GM18511 (cell line): Measurements from ENCODE around the gene AMOTL1.
"Not testable (repeated sequence)": the region's sequence is repeated elsewhere in the genome, so short reads cannot be mapped to it uniquely, and the experiment has no call there.

Source experiments
- ATAC-seq: cut with Tn5 transposase; IDR thresholded peaks from one replicate; pipeline ENCODE4 v1.9.1; 2021; ENCODE audit warnings: mild to moderate bottlenecking, moderate library complexity; ENCODE audit not compliant: unreplicated experiment

Gene AMOTL1

DNA sequence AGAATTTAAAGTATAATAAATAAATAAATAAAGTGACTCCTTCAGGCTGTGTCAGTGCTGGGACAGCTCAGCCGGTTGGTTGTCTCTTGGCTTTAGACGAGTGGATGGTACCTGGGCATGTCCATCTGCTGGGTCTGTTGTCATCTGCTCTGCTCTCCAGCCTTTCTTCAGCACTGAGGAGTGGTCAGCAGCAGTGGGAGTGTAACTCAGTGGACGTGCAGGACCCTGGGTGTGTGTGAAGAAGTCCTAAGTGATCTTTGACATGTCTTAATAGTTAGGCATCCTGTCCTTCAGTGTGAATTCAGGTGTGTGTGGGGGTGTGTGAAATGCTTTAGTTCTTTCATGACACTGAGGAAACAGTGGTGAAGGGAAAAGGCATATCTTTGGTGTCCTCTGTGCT, 24.3 kb downstream of the AMOTL1 start:
- no peak for ATAC-seq

DNA sequence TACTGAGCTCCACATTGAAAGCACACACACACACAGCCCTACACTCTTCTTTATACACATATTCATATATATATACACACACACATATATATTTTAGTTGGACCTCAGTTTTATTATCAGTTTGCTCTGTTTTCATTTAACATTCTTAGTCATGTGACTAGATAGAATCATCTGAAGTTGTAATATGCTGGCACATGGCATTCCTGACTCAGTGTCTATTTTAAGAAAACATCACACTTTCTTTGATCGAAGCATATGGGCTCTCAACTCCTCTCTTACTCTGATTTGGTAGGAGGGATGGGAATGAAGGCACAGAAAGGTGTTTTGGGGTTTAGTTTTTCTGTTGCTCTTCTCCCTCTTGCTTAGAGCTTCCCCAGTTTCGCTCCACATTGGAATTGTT, 24.8 kb downstream of the AMOTL1 start:
- no peak for ATAC-seq

DNA sequence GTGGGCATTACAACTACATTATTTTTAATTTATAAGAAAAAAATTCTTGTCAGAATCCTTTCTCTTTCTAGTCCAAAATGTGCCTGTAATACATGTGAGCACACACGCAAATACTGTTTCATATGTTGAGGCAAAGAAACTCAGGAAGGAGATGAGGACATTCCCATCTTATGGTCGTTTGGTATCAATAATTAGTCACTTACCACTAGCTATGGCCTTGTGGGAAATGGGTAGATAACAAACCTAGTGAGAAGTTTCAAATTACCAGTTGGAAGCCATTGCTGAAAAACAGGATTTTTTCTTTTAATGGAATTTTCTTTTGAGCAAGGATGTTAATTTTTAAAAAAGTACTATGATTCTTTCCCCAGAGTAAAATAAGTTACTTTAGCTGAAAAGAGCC, 25.7 kb downstream of the AMOTL1 start:
- no peak for ATAC-seq

DNA sequence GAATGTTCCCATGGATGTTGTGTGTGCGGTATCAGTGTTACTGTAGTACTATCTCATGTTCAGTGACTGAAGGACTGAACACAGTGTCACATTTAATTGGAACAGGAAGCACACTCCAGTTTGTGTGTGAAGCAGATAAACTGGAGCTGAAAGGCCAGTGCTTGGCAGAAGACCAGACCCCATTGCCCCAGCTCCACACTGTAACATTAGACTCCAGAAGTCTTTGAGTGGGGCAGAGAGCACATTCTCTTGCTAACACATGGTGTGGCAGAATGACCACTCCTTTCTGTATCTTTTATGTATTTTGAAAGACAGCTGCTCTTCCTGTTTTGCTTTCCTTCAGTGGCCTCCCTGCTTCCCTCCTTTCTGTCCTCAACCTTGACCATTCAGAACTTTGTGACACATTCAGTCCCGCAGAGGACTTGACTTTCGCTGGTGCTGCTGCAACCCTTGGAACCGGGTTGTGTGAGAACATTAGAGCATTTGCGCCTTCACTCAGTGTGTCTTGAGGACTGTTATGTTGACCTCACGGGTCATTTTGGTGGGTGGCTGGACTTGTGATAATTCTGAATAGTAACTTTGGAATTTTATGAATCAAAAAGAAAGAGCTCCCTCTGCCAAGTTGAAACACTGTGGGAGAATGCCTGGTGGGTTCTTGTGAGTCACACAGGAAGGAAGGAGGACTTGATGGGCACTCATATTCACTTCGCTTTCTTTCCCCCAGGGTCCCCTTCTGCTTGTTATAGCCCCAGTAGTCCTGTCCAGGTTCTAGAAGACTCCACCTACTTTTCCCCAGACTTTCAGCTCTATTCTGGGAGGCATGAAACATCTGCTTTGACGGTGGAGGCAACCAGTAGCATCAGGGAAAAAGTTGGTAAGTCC, 26.4 kb downstream of the AMOTL1 start:
- ATAC-seq, result no peak

DNA sequence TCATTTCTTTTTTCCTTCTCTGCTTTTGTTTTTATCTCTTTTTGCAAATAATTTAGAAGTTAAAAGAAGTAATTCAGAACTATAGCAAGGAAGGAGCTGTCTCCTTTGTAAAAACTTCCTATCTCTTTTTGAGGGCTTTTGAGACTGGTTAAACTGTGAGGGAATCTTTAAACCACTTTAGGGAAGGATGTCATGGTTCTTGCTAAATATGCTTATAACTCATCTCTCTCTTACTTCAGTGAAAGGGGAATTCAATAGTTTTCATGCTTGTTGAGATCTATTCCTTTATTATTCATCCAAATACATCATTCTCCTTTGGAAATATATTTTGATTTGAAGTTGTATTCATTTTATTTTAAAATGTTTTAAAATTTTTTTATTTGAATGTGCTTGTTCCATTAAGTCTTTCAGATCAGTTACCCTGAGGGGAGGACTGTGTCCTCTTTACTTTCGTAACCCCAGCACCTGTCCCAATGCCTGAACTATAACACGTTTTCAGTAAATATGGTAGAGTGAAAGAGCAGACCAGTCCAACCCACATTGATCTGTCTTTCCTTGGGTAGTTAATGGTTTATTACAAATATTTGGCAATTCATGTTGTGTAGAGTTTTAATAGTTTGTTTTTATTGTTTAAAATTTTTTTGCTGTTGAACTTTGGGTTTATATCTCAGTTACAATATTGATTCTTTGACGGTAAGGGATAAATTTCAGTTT, 27.5 kb downstream of the AMOTL1 start:
- no peak for ATAC-seq

DNA sequence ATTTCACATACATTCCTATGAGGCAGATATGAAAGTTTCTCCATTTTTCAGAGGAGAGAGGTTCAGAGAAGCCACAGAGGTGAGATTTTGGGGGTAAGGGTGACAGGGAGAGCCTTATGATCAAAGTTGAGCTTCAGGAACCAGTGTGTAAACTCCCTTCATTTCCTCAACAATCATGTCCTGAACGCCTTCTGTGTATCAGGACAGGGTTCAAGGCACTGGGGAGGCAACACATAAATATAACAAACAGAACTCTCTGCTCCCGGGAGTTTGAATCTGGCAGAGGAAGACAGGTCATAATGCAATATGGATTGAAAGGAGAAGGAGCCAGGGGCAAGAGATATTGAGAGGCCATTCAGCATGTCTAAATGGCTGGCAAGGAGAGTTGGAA, 28.0 kb downstream of the AMOTL1 start:
- no peak for ATAC-seq

DNA sequence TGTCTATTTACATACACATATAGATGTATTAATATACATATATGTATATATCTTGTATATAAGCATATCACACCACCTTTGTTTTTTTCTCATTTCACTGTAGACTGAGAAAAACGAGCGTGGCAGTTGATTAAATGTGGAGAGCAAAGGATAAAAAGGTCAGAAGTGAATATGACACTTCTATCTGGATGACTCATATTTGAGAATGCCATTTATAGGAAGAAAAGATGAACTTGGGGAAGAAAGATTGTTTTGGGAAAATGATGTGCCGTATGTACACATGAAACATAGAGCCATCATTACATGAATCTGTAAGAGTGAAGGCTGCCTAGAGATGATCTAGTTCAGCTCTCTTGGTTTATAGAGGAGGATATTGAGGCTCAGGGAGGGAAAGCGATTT, 28.7 kb downstream of the AMOTL1 start:
- no peak for ATAC-seq

DNA sequence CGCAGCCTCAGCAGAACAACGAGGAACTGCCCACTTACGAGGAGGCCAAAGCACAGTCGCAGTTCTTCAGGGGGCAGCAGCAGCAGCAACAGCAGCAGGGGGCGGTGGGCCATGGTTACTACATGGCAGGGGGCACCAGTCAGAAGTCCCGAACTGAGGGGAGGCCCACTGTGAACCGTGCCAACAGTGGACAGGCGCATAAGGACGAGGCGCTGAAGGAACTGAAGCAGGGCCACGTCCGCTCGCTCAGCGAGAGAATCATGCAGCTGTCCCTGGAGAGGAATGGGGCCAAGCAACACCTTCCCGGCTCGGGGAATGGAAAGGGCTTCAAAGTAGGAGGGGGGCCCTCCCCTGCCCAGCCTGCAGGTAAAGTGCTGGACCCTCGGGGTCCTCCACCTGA, 31.6 kb downstream of the AMOTL1 start:
- no peak for ATAC-seq

DNA sequence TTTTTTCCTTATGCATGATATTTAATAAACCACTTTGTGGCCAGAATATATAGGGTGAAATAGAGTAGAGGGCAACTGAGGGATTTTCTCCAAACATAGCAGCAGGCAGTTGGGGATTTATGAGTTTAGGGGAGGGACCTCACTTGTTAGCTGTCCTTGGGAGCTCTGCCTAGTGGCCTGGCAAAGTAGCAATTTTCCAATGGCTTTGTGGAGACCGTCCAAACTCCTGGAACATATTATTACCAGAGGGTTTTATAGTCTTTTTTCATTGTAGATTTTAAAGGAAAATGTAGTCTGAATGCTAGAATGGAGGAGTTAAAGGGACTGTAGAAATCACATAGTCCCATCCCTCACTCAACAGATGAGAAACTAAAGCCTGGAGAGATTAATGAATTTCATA, 32.3 kb downstream of the AMOTL1 start:
- no peak for ATAC-seq

DNA sequence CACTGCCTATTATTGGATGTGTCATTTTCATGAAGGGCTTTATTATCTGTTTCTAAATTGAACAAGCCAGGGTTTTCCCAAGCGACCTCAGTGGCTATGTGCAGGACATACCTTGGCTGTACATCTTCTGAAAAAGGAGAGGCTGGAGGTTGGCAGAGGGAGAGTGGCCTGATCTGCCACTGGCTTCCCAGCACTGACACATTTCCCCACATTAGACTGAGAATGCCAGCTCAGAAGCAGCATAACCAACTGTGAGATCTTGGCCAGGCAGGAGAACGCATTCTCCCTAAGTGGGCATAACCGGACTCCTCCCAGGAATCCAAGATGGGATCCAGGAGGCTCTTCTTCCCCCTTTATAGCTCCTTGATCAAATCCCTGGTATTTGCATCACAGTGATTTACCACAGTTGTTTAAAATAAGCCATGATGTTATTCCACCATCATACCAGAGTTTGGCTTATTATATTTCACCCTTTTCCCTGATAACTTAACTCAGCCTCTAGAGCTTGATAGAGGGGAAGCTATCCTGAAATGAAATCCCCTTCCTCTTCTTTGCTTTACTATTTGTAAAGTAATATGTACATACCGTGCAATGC, 33.8 kb downstream of the AMOTL1 start:
- ATAC-seq, result no peak

DNA sequence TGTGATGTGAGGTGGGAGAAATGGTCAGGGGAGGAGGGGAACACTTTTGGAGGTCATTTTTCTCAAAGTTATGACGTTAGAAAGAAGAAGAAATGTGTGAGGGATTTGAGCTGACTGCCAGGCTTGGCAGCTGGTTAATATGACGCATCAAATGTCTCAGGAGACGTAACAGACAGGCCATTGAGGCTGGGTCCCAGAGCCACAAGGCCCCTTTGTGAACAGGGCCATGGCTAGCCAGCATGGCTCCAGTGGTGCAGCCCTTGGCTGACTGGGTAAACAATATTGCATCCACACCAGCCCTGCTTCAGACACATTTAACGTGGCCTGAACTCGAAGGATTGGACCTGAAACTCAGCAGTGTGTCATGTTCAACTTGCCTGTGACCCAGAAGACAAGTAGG, 34.3 kb downstream of the AMOTL1 start:
- ATAC-seq, result no peak

DNA sequence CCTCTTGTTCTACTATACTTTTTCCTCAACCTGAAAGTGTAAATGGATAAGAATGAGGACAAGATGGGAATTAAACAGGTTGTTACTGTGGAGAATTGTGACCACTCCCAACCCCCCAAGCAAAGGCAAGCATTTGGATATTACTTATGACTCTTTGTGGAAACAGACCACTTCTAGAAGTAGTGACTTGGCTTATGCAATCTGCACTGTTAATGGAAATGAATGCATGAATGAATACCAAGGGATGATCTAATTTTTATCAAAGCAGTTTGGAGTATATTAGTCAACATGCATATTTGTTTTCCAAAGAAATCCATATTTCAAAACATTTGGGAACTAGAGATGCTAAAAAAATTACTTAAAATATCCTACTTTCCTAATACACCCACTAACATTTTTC, 35.3 kb downstream of the AMOTL1 start:
- ATAC-seq, result no peak

DNA sequence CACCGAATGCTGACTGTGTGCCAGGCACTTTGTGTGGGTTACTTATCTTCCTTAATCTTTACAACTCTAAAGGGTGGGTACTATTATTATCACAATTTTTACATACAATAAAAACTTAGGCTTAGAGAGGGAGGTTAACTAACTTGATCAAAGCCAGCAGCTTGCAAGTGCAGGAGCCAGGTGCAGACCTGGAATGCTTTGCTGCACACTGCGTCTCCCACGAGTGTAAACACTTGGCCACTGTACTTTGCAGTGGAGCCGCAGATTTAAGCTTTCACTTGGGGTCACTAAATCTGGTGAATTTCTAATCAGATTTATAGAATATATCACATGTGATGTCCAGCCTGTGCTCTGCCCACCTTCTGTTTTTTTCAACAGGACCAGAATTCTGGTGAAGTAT, 36.7 kb downstream of the AMOTL1 start:
- no peak for ATAC-seq

DNA sequence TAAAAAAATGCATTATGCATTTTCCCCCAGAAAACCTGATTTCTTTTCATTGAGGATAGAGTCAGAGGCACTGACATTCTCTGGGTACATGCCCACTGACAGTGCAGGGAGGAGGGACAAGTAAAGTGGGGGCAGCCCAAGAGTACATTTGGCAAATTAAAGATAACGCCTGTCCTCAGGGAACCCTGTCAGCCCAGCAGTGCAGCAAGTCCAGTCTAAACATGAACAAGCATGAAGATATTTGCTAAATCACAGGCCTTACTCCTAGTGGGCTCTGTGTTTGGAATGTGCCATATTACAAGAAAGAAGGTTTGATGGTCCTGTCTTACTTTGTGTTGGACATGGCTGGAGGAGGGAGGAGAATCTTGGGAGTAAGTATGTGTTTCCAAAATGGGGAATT, 37.9 kb downstream of the AMOTL1 start:
- no peak for ATAC-seq

DNA sequence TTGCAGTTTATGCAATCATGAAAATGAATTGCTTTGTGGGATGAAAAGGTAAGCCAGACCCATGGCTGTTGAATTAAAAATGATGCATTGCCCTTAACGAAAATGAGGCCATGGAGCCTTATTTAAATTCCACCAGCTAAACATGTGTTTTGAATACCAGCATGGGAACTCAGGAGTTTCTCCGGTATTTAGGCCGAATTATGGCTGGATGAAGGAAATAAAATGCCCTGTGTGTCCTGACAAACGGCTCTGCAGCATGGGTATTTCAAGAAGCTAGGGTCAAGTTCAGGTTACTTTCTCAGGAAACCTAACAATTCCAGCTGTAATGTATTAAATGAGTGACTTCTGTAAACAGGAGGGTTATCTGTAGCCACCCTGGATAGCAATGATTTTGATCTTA, 38.3 kb downstream of the AMOTL1 start:
- ATAC-seq, result no peak

DNA sequence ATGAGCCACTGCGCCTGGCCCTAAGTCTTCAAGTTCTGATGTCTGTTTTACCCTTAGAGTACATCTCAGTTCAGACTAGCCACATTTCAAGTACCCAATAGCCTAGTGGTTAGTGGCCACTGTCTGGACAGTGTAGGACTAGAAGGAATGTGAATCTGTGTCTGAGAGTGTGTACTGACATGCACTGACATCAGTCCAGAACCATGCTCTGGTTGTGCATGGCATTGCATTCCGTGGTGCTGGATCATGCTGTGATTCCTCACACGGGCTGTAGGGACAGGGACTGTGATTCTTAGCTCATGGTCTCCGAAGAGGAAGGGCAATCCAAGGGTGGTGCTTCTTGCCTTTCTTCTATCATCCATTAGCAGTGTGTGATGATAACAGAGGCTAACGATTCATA, 41.1 kb downstream of the AMOTL1 start:
- ATAC-seq, result no peak

DNA sequence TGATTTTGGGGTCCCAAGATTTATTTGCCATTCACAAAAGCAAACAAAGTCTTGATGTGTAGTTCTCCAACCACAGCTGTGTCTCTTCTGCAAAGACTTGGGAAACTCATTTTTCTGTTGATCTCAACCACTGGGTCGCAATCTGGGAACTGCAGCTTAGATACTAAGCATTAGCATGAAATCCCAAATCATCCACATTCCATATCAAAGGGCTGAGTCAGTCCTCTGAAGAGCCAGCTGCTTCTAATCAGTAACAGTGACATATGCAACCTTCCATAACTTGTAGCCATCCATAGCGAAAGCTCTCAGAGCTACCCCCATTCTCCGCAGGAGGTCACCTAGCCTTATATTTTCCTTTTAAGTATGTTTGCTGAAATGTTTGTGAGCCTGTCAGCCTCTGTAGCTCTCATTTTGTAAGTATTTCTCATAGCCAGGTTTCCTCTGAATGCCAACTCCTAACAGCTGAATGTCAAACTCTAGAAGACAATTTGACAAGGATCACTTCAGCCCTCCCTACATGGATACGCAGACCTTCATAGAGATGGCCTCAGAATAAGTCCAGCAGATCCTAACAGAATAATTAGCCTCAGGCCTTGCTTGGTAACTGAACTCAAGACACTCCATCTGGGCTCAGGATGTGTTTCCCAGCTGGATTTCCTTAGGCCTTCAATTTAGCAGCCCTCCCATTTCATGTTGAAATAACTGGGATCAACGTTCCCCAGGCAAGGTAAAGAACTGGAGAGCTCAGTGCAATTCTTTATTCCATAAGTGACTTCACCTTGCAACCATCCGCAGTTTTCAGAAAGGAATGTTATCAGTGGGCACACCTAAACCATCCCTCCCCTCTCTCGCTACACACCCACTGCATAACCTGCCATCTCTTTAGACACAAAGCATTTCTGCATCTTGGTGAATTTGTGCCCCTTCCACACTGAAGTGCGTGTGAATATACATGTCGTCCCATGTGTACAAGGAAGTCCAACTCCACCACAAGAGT, 44.9 kb downstream of the AMOTL1 start:
- not testable (repeated sequence) for ATAC-seq

DNA sequence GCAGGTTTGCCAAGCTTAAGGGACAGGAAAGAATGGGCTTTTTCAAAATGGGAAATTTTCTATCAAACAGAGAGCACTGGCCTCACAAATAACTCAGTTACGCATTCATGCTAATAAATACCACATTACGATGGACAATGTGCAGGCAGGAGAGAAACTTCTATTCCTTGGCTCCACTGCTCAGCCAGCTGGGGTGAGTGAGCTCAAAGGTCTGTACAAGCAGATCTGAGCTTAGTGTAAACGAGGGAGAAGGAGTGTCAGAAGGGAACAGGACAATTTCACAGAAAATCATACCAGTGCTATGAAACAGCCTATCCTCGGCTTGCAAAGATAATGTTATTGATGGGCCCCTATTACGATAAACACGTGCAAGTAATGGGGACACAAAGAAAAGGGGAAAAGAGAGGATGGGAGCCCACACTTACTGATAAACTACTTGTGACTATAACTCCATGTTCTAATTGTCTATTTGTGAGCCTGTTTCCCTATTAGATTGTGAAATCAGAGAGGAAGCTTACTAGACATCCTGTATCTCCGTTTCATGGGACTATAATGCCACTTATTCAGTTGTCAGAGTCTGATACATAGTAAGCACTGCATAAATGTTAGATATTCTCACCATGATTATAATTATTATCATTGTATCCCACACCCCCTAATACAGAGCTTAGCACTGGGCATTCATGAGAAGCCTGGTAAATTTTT, 46.3 kb downstream of the AMOTL1 start:
- ATAC-seq, result no peak

DNA sequence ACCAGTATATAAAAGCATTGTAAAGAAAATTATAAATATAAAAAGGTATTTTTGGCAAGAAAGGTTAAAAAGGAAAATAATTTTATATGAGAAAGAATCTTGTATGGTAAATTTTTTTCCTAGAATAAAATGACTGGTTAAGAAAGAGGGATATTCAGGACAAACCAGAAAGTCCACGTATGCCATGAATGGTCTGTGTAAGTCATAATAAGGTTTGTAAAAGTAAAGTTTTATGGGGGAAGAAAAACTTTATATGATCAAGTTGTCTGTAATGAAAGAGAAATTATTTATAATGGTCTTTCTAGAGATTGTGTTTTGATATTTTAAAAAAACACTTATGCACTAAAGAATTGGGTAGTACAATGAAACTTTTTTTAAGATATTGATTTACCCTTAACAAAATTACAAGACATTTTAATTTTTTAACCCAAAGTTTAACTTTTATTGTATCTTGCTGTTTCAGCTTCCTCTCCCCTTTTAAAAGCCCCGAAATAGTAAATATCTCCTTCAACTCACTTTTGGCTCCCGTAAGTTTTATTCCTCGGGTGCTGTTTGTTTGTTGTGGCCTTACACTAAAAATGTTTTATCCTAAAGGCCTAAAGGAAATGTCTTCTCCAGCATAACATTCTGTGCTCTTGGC, 47.7 kb downstream of the AMOTL1 start:
- no peak for ATAC-seq

DNA sequence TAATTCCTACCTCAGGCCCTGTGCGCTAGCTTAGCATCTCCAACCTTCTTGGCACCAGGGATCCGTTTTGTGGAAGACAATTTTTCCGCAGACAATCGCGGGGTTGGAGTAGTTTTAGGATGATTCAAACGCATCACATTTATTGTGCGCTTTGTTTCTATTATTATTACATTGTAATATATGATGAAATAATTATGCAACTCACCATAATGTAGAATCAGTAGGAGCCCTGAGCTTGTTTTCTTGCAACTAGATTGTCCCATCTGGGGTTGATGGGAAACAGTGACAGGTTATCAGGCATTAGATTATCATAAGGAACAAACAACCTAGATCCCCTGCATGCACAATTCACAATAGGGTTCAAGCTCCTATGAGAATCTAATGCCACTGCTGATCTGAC, 52.3 kb downstream of the AMOTL1 start:
- no peak for ATAC-seq
